ENCODE measurements around the gene EIF3B.
"Not testable (repeated sequence)": the region's sequence is repeated elsewhere in the genome, so short reads cannot be mapped to it uniquely, and the experiment has no call there.

EIF3B gene

DNA sequence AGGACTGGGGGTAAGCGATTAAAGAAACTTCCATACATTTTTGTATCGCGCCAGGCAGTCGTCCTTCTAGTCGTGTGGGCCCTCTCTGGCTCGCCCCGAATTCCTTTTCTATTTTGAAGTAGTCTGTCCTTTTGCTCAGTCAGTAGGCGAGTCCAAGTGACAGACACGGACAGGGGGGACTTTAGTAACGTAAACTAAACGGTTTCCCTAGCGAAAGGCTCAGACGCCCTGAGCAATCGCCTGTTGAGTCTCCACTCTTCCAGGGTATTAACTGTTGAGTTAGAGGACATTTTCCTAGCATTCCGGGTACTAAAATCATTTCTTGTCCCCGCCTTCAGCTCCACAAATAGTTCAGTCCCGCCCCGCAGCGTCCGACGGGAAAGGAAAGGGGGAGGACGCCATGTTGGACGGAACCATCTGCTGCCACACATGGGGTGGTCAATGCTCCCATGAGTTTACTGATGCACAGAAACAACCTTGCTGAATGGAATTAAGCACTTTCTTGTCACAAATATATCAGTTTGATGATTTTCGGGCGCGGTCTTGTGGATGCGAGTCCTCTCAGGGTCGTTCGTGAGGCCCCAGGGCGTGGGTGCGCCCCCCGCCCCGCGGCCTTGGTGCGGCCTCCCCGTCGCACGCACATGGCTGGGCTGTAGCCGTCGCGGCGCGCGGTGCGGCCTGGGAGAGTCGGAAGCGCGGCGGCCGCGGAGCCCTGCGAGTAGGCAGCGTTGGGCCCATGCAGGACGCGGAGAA is at the start of gene EIF3B:
Gene EIF3B (plus strand): TSS at position 642 of the 753 bp plus-strand sequence. CDS start 95 bp downstream, at position 737.
- peak; percentile 96 for DNase-seq
- in situ Hi-C loops (cut with HindIII; ENCODE audit: low pct_ligation_motif_present, low pct_unique_long_range_greater_than_20kb, low sequenced_read_pairs) = no loop called here

DNA sequence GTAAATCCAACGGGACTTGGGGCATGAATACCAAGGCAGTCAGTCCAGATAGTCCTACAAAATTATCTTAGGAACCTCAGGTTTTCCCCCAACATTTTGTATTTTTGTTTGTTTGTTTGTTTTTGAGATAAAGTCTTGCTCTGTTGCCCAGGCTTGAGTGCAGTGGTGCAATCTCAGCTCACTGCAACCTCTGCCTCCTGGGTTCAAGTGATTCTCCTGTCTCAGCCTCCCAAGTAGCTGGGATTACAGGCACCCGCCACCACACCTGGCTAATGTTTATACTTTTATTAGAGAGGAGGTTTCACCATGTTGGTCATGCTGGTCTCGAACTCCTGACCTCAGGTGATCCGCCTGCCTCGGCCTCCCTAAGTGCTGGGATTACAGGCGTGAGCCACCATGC is 49.4 kb upstream of the EIF3B start:
- DNase-seq; in situ Hi-C loops (cut with HindIII; ENCODE audit: low pct_ligation_motif_present, low pct_unique_long_range_greater_than_20kb, low sequenced_read_pairs): not testable (repeated sequence)

DNA sequence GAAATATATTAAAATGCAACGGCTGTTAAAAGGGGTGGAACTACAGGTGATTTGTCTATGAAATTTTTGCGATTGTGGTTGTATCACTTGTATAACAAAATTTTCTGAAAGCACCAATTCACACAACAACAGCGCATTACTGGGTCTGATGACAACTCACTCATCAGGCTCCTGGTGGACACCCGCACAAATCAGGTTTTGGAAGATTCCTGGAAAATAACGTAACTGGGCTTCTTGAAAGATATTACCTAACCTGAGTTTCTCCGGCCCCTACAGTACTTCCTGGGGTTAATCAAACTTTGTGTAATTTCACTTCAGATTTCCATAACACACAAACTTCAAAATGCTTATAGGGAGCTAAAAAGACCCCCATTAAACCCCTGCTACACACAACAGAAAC is 47.9 kb upstream of the EIF3B start:
- in situ Hi-C loops (cut with HindIII; ENCODE audit: low pct_ligation_motif_present, low pct_unique_long_range_greater_than_20kb, low sequenced_read_pairs) = no loop called here
- no peak for DNase-seq

DNA sequence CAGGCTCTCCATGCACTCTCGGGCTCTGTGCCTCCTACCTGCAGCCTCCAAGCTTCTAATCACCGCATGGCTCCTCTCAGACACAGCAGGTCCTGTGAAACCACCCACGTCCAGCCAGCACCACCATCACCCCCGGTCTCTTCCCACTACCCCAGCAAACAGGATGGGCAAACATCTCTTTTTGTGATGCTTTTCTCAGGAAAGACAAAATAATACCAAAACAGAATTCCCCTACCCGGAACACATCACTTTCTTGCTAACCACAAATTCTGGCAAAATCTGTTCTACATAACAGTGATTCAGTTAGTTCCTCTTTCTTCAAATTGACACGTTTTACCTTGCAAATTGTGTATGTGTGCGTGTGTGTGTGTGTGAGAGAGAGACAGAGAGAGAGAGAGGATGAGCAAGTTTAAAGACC is 46.9 kb upstream of the EIF3B start:
- DNase-seq = no peak
- in situ Hi-C loops (cut with HindIII; ENCODE audit: low pct_ligation_motif_present, low pct_unique_long_range_greater_than_20kb, low sequenced_read_pairs) = no loop called here

DNA sequence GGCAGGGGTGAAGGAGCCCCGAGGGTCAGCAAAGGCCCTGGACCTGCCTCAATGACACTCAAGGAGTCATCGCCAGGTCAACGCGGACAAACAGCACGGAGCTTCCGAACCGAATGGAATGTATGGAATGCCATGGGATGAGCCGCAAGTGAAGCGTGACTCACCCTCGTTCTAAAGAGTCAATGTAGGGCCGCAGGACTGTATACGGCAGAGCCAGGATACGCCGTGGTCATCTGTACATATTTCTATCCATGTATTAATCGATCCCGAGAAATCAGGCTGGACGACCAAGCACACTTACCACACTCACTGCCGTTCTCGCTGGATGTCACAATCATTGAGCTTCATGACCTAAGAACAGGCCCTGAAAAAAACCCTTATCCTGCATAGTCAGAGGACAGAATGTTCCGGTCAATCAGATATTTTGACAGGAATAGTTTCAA is 44.7 kb upstream of the EIF3B start:
- DNase-seq = peak; percentile 99
- in situ Hi-C loops (cut with HindIII; ENCODE audit: low pct_ligation_motif_present, low pct_unique_long_range_greater_than_20kb, low sequenced_read_pairs) = no loop called here

DNA sequence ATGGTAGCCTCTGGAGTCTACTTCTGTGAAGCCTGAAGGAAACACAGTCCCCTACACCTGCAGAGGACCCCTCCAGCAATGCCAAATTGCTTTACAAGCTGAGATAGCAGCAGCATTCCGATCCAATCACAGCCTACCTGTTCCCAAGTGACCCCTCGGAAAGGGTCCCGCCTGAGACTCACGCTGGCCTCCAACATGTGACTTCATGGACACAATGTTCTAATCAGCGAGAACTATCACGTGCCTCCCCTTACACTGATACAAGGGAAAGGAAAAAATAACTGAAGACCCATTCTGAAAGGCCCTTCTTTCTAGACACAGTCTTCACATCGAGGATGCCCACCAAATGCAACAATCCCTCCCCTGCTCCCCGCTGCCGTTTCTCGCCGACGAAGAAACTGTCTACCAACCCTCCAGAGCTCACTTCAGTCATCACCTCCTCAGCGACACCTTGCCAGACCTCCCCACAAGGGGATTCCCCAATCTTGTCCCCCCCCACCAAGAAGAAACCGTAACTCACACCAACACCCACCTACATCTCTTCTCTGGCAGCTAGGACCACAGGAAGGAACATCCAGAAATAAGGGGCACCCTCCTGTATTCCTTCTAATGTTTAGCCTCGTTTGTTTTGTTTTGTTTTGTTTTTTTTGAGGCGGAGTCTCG is 42.2 kb upstream of the EIF3B start:
- DNase-seq = no peak
- in situ Hi-C loops (cut with HindIII; ENCODE audit: low pct_ligation_motif_present, low pct_unique_long_range_greater_than_20kb, low sequenced_read_pairs) = no loop called here

DNA sequence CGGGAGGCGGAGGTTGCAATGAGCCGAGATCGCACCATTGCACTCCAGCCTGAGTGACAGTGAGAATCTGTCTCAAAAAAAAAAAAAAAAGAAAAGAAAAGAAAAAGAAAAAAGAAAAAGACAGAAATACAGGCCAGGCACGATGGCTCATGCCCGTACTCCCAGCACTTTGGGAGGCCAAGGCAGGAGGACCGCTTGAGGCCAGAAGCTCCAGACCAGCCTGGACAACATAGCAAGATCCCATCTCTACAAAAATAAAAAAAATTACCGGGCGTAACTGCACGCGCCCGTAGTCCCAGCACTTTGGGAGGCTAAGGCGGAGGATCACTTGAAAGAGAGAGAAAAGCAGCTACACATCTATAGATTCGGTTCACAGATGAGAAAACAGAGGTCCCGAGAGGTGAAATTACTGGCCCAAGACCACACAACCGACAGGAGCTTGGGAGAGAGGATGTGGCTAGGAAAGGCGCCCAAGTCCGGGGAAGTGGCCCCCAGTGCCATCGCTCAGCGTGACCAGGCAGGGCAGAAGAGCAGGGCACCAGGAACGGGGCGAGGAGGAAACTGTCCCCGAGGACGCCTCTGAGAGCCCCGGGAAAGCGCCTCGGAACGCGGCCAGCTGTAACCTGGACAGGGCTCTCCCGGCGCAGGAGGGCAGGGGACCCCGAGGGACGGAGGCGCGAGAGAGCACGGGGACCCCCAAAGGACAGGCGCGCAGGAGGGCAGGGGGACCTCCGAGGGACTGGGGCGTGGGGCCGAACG is 41.0 kb upstream of the EIF3B start:
- peak; percentile 50 for DNase-seq

DNA sequence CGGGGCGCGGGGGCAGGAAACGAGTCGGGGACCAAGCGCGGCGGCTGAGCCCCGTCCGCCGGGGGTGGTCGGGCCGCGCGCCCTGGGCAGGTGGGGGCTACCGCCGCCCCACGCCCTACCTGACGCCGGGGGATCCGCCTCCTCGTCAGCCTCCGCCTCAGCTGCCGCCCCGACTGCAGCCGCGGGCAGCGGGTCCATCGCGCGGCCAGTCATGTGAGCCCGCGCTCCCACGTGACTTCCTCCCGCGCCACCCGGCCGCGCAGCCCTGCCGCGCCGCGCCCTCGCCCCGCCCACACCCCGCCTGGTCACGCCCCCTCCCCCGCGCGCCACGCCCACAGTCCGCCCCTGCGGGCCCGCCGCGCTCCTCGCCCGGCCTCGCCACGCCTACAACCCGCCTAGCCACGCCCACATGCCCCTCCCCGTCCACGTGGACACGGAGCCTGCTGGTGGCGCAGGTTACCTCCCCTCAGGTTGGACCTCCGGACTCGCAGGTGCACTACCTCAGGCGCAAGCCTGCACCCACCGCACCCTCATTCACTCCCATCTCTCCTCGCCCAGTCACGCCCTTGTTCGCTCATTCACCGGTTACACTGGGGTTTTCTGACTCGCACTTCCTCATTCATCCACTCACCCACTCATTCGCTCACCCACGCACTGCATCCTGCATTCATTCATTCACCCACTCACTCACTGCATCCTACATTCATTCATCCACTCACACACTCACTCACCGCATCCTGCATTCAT is 40.2 kb upstream of the EIF3B start, which contains the start of gene SNX8:
Gene SNX8 (minus strand): TSS at position 233 of the 747 bp plus-strand sequence. CDS start 20 bp downstream, at position 213.
- in situ Hi-C loops (cut with HindIII; ENCODE audit: low pct_ligation_motif_present, low pct_unique_long_range_greater_than_20kb, low sequenced_read_pairs) = no loop called here
- peak; percentile 93 for DNase-seq

More for the DNA sequence above, 41.0 kb upstream of the EIF3B start:
- in situ Hi-C loops (cut with HindIII; ENCODE audit: low pct_ligation_motif_present, low pct_unique_long_range_greater_than_20kb, low sequenced_read_pairs) = no loop called here

DNA sequence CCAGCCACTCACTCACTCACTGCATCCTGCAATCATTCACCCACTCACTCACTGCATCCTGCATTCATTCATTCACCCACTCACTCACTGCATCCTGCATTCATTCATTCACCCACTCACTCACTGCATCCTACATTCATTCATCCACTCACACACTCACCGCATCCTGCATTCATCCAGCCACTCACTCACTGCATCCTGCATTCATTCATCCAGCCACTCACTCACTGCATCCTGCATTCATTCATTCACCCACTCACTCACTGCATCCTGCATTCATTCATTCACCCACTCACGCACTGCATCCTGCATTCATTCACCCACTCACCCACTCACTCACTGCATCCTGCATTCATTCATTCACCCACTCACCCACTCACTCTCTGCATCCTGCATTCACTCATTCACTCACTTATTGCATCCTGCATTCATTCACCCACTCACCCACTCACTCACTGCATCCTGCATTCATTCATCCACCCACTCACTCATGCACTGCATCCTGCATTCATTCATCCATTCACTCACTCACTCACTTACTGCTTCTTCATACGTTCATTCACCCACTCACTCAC is 39.6 kb upstream of the EIF3B start:
- DNase-seq; in situ Hi-C loops (cut with HindIII; ENCODE audit: low pct_ligation_motif_present, low pct_unique_long_range_greater_than_20kb, low sequenced_read_pairs): not testable (repeated sequence)

DNA sequence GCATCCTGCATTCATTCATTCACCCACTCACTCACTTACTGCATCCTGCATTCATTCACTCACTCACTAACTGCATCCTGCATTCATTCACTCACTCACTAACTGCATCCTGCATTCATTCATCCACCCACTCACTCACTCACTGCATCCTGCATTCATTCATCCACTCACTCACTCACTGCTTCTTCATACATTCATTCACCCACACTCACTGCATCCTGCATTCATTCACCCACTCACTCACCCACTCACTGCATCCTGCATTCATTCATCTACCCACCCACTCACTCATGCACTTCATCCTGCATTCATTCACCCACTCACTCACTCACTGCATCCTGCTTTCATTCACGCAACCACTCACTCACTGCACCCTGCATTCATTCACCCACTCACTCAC is 38.8 kb upstream of the EIF3B start:
- in situ Hi-C loops (cut with HindIII; ENCODE audit: low pct_ligation_motif_present, low pct_unique_long_range_greater_than_20kb, low sequenced_read_pairs) = no loop called here
- no peak for DNase-seq

DNA sequence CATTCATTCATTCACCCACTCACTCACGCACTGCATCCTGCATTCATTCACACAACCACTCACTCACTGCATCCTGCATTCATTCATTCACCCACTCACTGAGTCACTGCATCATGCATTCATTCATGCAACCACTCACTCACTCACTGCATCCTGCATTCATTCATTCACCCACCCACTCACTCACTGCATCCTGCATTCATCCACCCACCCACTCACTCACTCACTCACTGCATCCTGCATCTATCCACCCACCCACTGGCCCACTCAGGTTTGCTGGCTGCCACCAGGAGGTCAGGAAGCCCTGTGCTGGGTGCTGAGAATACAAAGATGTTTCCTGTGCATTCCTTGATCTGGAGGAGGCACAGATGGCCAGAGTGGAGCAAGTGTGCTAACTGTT is 38.0 kb upstream of the EIF3B start:
- DNase-seq = no peak
- in situ Hi-C loops (cut with HindIII; ENCODE audit: low pct_ligation_motif_present, low pct_unique_long_range_greater_than_20kb, low sequenced_read_pairs) = no loop called here

DNA sequence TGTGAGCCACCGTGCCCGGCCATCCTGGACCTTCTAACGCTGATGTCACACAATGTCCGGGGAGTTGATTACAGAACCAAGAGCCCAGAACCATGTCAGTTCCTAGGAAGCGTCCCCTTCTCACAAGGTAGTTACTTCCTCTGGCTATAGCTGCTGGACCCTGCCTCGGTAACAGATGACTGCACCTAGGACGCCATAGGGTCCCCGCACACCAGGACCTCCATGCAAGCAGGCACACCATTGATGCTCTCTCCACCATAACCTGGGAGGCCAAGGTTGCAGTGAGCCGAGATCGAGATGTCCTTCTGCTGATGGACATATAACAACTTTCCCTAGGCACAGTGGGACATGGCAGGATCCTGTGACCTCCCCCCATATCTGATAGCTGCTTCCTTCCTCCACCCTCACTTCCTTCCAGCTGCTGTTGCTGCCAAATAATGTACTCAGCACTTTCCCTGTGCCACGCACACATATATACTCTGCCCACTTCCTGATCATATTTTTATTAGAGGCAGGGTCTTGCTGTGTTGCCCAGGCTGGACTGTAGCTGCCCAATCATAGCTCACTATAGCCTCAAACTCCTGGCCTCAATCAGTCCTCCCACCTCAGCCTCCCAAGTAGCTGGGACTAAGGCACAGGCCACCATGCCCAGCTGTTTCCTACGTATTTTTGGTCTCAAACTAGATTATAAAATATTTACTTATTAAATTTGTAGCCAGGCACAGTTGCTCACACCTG is 36.9 kb upstream of the EIF3B start:
- no peak for DNase-seq
- in situ Hi-C loops (cut with HindIII; ENCODE audit: low pct_ligation_motif_present, low pct_unique_long_range_greater_than_20kb, low sequenced_read_pairs) = no loop called here

DNA sequence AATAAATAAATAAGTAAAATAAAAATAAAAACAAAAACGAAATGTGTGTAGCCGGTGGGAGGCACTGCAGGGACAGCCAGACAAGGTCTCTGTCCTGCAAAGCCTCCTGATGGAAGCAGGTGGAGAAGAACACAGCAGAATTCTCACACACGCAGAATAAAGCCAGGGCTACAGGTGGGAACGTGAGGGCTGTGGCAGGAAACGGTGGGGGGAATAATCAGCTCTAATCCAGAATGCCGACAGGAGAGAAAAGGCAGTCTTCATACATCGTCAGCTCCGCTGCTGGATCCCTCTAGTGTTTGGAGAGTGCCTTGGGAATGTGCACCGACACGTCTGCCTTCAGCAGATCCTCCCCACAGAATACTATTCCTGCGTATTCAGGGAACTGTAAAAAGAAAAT is 33.6 kb upstream of the EIF3B start:
- DNase-seq = no peak
- in situ Hi-C loops (cut with HindIII; ENCODE audit: low pct_ligation_motif_present, low pct_unique_long_range_greater_than_20kb, low sequenced_read_pairs) = no loop called here

DNA sequence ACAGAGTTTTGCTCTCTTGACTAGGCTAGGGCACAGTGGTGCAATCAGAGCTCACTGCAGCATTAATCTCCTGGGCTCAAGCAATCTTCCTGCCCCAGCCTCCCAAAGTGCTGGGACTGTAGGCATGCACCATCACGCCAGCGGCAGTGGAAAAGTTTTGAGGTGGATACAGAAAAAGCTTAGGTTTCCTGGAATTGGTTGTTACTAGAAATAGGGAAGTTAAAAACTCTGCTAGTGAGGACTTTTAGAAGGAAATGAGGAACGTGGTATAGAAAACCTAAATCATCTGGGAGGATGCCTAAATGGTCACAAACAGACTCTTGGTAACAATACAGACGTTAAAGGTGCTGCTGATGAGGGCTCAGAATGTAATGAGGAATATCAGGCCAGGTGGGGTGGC is 29.5 kb upstream of the EIF3B start:
- no peak for DNase-seq
- in situ Hi-C loops (cut with HindIII; ENCODE audit: low pct_ligation_motif_present, low pct_unique_long_range_greater_than_20kb, low sequenced_read_pairs) = no loop called here

DNA sequence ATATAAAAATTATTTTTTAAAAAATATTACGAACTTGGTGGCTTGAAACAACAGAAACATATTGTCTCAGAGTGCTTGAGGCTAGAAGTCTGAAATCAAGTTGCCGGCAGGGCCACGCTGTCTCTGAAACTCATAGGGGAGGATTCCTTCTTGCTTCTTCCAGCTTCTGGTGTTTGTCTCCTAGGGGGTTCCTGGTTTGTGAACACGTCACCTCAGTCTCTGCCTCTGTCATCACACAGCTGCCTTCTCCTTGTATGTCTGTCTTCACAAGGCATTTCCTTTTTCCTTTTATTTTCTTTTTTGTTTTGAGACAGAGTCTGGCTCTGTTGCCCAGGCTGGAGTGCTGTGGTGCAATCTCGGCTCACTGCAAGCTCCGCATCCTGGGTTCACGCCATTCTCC is 27.7 kb upstream of the EIF3B start:
- in situ Hi-C loops (cut with HindIII; ENCODE audit: low pct_ligation_motif_present, low pct_unique_long_range_greater_than_20kb, low sequenced_read_pairs) = no loop called here
- DNase-seq = no peak

DNA sequence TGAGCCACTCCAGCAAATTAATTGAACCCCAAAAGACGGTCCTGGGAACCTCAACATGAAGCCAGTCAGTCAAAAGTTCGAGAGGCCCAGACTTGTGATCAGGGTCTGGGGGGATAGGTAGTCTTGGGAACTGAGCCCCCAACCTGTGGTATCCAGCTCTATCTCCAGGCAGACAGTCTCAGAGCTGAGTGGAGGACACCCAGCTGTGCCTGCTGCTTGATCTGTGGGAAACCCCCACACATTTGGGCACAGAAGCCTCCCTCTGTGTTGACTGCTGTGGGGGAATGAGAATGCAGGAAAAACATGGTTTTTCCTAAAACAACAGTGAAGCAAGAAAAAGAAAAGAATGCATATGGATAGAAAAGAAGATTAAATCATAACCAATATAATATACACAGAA is 24.1 kb upstream of the EIF3B start:
- no peak for DNase-seq
- in situ Hi-C loops (cut with HindIII; ENCODE audit: low pct_ligation_motif_present, low pct_unique_long_range_greater_than_20kb, low sequenced_read_pairs) = no loop called here

DNA sequence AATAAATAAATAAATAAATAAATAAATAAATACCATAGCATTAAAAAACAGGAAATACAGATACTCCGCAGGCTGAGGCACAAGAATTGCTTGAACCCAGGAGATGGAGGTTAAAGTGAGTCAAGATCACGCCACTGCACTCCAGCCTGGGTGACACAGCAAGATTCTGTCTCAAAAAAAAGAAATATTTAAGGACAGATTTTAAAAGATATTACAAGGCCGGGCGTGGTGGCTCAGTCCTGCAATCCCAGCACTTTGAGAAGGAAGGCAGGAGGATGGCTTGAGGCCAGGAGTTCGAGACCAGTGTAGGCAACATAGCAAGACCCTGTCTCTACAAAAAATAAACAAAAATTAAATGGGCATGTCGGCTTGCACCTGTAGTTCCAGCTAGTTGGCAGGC is 22.9 kb upstream of the EIF3B start:
- DNase-seq = no peak
- in situ Hi-C loops (cut with HindIII; ENCODE audit: low pct_ligation_motif_present, low pct_unique_long_range_greater_than_20kb, low sequenced_read_pairs) = no loop called here

All from ACHN (cell line).